ENCODE measurements around the gene MKI67.
A peak's percentile ranks its signal among the peaks of the same experiment; 100 is the strongest.

Gene MKI67

DNA sequence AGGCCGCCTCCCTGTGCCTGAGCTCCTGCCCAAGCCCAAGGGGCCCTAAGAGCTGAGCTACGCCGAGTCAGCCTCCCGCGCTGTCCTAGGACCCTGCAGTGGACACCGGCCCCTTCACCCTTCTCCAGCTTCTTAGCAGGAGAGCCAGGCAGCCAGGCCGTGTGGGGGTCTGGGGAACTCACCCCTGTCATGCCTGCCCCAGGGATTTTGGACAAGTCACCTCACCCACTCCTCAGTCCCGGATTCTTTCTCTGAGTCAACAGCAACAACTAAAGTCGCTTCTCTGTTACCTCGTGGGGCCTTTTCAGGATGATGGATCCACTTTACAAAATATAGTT lies 79.3 kb downstream of the MKI67 start:
- no peaks in the 10 kb centered on the region for H3K9me3 ChIP-seq (ENCODE audit: control insufficient read depth in 1 of 2, low read length in 2 of 2)
- peaks cover 9% of the 10 kb centered on the region in 2 donors for H3K4me1 ChIP-seq (ENCODE audit: control insufficient read depth in 1 of 2, insufficient read depth in 2 of 2, low read length in 2 of 2)
- H3K36me3 ChIP-seq (ENCODE audit: control insufficient read depth in 1 of 2, insufficient read depth in 2 of 2, low read length in 2 of 2), result peaks cover 0 to 3% of the 10 kb centered on the region in 2 donors
- H3K27me3 ChIP-seq (ENCODE audit: low read depth, low read length), result no peaks in the 10 kb centered on the region
- no peak overlapping the region for H3K27ac ChIP-seq (ENCODE audit: low read length)
- peak overlapping the region in 1 of 2 donors; percentile 58 for H3K4me3 ChIP-seq (ENCODE audit: low read depth in 1 of 2, low read length in 2 of 2)
